Smooth muscle cell of the brain vasculature (primary cell): ENCODE data around the gene NPBWR2.
"Not testable (repeated sequence)": the region's sequence is repeated elsewhere in the genome, so short reads cannot be mapped to it uniquely, and the experiment has no call there.

Experiments used
- DNase-seq: peaks from one replicate; pipeline ENCODE4 v3.0.0-alpha.2; 2012; ENCODE audit warnings: low read depth, low spot score

The NPBWR2 gene

DNA sequence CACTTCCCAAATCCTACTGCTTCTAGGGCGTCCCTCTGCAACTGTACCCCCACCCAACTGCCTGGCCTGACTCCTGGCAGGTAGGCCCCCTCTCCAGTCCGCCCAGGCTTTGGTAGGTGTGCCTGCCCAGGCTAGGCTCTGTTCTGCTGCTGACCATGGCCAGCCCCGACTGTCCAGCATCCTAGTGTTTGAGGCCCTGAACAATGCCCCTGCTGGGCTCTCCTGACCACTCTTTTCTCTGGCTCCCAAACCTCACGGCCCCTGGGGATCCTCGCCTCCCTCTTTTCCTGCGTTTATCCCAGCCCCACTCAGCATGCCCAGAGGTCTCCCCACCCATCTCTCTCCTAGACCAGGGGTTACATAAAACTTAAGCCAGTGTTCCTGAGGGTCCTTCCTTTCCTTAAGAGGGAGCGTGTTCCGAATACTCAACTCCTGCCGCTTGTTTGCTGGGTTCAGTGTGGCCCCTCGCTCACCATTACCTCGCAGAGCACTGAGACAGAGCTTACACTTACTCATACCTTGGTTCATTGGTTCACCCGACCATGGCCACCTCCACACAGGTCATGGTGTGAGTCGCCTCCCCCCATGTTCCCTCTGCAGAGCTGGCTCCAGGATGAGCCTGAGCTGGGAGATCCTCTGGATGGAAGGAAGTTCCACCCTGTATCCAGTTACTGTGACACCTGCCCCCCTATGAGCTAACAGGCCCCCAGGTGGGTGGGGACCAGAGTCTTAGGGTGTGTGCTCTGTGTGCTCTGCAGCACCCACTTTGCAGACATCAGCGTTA lies 35.8 kb upstream of the NPBWR2 start:
- DNase-seq = no peak

DNA sequence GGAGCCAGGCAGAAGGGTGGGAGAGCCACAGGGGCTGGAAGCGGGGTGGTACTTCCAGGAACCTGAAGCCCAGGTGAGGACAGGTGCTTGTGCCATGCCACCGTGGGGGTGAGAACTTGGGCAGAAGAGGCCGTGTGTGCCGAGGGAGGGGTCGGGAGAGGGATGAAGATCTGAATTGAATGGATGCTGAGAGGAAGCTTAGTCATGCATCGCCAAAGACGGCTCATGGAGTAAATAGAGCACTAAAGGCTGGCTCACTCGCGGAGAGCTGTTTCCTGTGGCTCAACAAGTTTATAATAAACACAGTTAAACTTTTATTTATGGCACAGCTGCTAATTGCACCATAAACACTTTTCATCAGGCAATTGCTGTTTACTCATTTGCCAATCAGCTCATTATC lies 35.2 kb upstream of the NPBWR2 start:
- no peak for DNase-seq

DNA sequence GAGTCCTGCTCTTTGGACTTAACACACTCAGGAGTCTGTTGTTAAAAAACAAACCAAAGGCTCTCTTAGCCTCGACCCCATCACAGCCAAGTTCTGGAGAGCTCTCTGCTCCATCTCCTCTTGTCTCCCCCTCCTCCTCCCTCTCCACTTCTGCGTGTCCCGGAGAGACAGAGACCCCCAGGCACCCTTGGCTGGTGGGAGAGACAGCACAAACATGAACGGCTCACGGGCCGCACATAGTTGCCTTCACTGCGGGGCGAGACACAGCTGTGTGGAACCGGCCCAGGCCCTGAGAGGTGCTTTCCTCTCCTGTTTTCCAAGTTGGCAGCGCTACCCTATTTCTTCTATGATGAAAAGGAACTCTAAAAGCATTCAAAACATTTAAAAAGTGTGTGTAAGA lies 33.6 kb upstream of the NPBWR2 start:
- DNase-seq = no peak

DNA sequence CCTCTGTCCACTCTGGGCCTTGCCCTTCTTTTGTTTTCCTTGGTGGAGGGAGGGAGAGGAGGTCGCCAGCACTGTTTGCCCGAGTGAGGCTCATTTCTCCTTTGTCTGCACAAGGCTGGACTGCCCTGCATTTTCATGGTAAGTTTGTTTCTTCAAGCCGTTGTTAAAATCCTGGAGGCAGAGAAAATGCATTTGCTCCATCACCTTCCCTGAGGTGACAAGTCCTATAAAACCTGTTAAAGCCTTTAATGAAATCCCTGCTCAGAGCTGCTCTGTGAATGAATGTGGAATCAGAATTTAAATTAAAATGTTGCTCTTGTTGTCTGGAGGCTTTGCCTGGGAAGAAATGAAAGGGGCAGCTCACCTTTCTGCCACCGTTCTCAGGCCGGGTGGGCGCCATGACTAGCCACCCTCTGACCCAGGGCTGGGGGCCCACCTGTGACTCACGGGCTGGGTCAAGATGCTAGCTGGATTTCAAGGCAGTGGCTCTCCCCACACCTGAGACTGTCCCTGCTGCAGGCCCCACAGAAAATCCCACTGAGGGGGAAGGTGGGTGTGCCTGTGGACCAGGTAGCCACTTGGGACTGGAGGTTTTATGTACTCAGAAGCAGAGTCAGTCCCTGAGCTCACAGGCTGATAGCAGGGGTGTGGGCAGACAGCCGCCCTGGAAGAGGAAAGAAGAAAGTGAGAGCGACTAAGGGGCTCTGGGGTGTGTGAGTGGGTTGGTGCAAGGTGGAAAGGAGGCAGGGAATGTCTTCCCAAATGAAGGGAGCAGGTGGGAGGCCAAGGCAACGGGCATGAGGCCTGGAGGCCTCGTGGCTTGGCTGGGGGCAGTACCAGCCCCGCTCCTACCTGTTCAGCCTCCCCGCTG lies 32.9 kb upstream of the NPBWR2 start:
- DNase-seq = no peak

- DNase-seq = no peak
These were observed 32.1 kb upstream of the NPBWR2 start for GRCh38 chr20:64139199-64140060.

GRCh38 chr20:64138276-64138815 lies 31.0 kb upstream of the NPBWR2 start:
- DNase-seq = no peak

DNA sequence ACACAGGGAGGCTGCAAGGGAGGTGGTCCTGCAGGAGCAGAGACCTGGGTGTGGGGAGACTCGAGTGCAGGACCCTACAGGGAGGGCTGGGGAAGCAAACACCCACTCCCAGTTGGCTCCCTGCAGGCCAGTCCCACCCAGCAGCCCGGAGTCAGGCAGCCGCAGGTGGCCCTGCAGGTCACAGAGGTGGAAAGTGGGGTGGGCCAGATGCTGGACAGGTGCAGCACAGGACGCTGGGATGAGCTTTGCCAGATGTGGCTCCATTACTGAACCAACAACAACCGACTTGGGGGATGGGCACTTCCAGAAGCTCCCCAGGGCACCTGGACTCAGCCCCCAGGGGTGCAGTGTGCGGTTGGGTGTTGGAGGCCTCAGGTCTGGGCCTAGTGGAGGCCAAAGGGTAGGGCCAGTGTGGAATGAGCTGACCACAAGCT lies 30.2 kb upstream of the NPBWR2 start:
- no peak for DNase-seq

- no peak for DNase-seq
These were observed 28.8 kb upstream of the NPBWR2 start for GRCh38 chr20:64136004-64136710.

DNA sequence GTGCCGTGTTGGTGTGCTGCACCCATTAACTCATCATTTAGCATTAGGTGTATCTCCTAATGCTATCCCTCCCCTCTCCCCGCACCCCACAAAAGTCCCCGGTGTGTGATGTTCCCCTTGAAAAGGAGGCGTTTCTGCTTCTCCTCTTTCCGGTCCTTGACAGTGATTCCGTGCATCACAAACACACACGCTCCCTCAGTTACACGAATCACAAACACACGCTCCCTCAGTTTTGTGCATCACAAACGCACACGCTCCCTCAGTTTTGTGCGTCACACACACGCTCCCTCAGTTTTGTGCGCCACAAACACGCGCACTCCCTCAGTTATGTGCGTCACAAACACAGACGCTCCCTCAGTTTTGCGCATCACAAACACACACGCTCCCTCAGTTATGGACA lies 27.4 kb upstream of the NPBWR2 start:
- not testable (repeated sequence) for DNase-seq

GRCh38 chr20:64133951-64134407 lies 26.6 kb upstream of the NPBWR2 start:
- no peak for DNase-seq

GRCh38 chr20:64131406-64131805 lies 24.0 kb upstream of the NPBWR2 start:
- DNase-seq = no peak

DNA sequence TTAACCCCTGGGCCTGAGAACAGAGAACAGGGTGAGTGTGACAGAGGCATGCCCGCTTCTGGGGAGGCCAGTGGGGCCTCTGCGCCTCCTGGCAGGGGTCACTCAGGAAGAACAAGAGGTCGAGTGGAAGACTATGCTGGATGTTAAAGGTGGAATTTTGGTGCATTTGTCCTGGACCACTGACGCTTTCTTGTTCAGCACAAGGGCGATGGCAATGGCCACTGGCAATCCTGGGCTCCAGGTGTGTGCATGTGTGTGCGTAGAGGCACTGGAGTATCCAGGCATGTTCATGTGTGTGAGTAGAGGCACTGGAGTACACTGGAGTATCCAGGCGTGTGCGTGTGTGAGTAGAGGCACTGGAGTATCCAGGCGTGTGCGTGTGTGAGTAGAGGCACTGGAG lies 23.5 kb upstream of the NPBWR2 start:
- DNase-seq = no peak

GRCh38 chr20:64130271-64130670 lies 22.9 kb upstream of the NPBWR2 start:
- no peak for DNase-seq

DNA sequence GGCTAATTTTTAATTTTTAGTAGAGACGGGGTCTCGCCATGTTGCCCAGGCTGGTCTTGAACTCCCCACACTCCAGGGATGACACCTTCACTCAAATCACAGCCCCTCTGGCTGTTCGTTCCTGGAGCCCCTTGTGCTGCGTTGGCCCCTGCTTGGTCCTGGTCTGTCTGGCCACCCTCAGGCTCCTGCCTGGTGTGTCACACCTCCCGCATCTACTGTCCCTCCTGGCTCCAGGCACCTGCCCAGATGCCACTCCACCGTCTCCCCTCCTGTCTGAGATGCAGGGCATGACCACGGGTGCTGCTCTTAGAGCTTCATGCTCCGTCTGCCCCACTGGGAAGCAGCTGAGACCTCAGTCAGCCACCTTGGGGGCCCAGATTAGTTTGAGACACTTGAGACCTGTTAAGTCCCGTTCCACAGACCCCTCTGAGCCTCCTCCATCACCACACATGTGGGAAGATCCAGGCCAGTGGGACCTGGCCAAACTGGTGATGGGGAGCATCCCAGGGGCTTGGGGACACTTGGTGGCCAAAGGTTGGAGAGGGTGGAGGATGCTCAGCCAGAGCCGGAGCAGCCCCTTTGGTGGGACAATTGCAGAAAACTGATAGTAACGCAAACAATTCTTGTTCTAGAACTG lies 21.9 kb upstream of the NPBWR2 start:
- DNase-seq = no peak

DNA sequence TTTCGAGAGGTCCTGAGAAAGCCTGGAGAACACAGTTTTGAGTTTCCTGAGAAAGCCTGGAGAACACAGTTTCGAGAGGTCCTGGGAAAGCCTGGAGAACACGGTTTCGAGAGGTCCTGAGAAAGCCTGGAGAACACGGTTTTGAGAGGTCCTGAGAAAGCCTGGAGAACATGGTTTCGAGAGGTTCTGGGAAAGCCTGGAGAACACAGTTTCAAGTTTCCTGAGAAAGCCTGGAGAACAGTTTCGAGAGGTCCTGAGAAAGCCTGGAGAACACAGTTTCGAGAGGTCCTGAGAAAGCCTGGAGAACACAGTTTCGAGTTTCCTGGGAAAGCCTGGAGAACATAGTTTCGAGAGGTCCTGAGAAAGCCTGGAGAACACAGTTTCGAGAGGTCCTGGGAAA lies 16.2 kb upstream of the NPBWR2 start:
- DNase-seq = not testable (repeated sequence)

GRCh38 chr20:64122927-64123326 lies 15.6 kb upstream of the NPBWR2 start:
- DNase-seq = not testable (repeated sequence)

DNA sequence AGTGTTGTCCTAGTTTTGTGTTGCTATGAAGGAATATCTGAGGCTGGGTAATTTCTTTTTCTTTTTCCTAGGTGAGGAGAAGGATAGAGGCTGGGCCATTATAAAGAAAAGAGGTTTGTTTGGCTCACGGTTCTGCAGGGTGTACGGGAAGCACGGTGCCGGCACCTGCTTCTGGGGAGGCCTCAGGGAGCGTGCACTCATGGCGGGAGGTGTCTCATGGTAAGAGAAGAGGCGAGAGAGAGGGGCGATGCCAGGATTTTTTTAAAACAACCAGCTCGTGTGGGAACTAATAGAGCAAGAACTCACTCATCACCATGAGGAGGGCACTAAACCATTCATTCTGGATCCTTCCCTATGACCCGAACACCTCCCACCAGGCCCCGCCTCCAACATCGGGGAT lies 14.2 kb upstream of the NPBWR2 start:
- DNase-seq = no peak

DNA sequence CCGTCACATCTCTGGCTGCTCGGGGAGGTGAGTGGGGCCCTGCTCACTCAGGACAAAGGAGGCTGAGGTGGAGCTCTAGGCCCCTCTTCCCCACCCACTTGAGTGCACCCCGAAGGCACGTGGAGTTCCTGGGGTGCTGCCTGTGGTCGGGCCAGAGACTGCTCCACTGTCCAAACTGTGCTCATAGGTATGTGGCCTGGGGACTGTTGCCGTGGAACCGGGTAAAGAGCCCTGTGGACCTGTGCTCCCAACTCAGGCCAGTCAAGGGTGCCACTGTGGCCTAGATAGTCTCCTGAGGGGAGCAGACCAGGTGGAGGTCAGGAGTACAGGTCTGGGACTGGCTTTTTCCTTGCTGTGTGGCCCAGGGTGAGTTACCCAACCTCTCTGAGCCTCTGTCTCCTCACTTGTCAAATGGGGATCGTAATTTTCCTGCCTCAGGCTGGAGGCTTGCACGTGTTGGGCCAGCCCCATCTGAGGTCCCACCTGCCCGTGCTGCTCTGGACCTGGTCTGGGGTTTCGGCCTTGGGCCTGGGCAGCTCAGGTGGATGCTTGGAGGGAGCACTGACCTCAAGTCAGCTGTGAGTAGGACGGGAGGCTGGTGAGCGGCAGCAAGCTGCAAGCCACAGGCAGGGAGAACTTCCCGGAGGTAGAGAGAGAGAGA lies 12.4 kb upstream of the NPBWR2 start:
- no peak for DNase-seq

DNA sequence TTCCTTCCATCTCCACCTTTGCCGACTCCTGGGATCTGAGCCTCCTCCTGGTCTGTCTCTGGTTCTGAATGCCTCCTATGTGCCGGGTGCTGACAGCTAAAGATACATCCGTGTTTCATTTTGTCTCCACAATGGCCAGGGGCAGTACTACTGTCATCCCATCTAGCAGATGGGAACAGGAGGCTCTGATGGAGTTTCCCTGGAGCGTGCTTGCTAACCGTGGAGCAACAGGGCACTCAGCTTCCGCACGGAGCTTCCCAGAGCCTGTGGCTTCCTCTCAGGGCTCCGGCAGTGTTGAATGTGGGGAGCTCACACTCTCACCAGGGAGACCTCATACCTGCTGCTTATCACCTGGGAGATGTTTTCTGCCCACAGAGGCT lies 11.9 kb upstream of the NPBWR2 start:
- no peak for DNase-seq

- not testable (repeated sequence) for DNase-seq
These were observed 10.0 kb upstream of the NPBWR2 start for GRCh38 chr20:64117432-64117777.
